Lower leg skin (tissue), 4 donors: ENCODE results near the gene SHISA8. TPM values are rescaled to one million over a fixed set of nuclear protein-coding genes. Genes with fewer than 3 reads are reported as not detected.

ENCODE experiments used
- DNase-seq, 2 donors: peaks; one replicate each; pipeline ENCODE4 v3.0.0-alpha.2; 2019; ENCODE audit warnings: low spot score in 2 of 2
- H3K4me3 ChIP-seq: fragments of 200-600 bp; sonication (generic); 2 replicates; pipeline ENCODE4 v1.5.1; 2017; ENCODE audit warnings: mild to moderate bottlenecking, low read depth; ENCODE audit not compliant: poor library complexity, severe bottlenecking
- POLR2A ChIP-seq, 2 donors: fragments of 450-650 bp; IDR thresholded peaks; one replicate each; pipeline ENCODE4 v1.6.1; 2016 to 2017; ENCODE audit warnings: antibody characterized with exemption in 2 of 2, mild to moderate bottlenecking in 1 of 2, moderate library complexity in 1 of 2
- WGBS, 2 donors: methylation state at CpG; one replicate each; pipeline ENCODE4 v1.1.5; 2018; 5-methylcytosine and 5-hydroxymethylcytosine counted together
- intact Hi-C: fragments of 100-400 bp; cut with DNase I; formaldehyde crosslinking; loops from one replicate; pipeline ENCODE4 v1.15.0; 2023; ENCODE audit warnings: low total_unique reads
- total RNA-seq, 4 donors: library from RNA; depleted of rRNA; stranded (reverse); fragments of >200 nt; gene quantifications; one replicate each; pipeline ENCODE4 v1.1.0, GENCODE V29; 2016
- TF ChIP-seq, protein P1 (sequence below), 3 donors: fragments of 450-650 bp; IDR thresholded peaks; one replicate each; pipeline ENCODE4 v1.5.1; 2016; ENCODE audit warnings: antibody characterized with exemption in 3 of 3, mild to moderate bottlenecking in 3 of 3, moderate library complexity in 2 of 3

Gene SHISA8
- total RNA-seq = 1 to 10 TPM in 2 of 4 donors, under 1 TPM in 2; 0.46 to 2.0 (median 1.0) TPM

DNA sequence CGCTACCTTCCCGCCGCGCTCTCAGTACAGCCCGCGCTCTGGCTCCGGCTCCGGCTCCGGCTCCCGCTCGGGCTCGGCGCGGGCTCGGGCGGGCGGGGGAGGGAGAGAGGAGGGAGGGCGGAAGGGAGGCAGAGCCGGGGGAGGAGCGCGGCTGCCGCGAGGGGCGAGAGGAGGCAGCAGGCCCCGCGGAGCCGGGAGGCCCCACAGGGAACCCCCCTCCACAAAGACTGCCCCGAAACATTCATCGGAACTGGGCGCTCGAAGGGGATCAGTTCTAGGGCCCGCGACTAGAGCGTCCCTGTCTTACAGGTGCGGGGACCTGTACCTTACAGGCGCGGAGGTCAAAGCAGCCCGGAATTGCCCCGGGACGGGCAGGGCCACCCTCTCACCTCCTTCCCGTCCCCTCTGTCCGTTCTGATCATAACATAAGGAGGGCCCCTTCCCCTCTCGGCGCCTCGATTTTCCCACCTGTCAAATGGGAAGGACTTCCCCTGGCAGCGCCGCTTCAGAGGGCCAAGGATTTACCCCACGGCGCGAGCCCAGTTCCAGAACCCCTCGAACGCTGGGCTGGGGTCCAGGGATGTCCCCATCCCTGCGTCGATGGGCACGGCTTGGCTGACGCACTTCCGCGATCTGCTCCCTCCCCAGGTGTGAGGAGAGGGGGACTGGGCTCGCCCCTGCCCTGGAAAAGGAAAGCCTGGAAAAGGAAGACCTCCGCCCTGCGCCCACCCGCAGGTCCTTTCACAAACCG is at the start of gene SHISA8:
Gene SHISA8 (minus strand): TSS at position 40 of the 751 bp plus-strand sequence. CDS start 407 bp downstream, outside the sequence.
- no peak for DNase-seq
- intact Hi-C loops = no loop called here
- TF ChIP-seq, protein P1, sequence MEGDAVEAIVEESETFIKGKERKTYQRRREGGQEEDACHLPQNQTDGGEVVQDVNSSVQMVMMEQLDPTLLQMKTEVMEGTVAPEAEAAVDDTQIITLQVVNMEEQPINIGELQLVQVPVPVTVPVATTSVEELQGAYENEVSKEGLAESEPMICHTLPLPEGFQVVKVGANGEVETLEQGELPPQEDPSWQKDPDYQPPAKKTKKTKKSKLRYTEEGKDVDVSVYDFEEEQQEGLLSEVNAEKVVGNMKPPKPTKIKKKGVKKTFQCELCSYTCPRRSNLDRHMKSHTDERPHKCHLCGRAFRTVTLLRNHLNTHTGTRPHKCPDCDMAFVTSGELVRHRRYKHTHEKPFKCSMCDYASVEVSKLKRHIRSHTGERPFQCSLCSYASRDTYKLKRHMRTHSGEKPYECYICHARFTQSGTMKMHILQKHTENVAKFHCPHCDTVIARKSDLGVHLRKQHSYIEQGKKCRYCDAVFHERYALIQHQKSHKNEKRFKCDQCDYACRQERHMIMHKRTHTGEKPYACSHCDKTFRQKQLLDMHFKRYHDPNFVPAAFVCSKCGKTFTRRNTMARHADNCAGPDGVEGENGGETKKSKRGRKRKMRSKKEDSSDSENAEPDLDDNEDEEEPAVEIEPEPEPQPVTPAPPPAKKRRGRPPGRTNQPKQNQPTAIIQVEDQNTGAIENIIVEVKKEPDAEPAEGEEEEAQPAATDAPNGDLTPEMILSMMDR (IDR thresholded peaks at IDR 0.05) = no peak
- no peak for TF ChIP-seq POLR2A (IDR thresholded peaks at IDR 0.05)
- 5 to 16% methylated on average over 42 to 49 of the region's 63 CpGs for WGBS, 2 donors
- no peak within 1 kb of the TSS for H3K4me3 ChIP-seq

DNA sequence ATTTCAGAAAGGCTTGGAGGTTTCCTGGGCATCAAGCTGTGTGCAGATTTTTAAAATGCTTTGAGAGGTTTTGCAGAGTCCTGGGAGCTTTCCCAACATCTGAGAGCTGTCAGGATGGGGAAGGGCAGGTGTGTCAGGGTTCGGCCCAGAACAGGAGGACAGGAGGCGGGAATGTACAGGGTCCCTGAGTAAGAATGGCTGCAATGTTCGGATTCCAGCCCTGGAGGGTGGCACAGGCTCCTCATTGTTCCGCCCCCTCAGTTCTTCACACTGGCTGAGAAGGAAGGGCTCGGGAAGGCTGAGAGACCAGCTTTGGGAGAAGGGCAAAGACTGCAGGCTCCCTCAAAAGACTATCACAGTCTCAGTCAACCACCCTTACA is 49.2 kb upstream of the SHISA8 start:
- DNase-seq = no peak
- 66 to 73% methylated on average over 5 of the region's 5 CpGs for WGBS, 2 donors
- intact Hi-C loops = loop anchor here (10.0 kb wide), 1 partner anchor 471 kb away; the partner anchor contains the start of gene NFAM1
- no peak for TF ChIP-seq POLR2A (IDR thresholded peaks at IDR 0.05)
- TF ChIP-seq, protein P1 (IDR thresholded peaks at IDR 0.05) = no peak
- no peak overlapping the region for H3K4me3 ChIP-seq

DNA sequence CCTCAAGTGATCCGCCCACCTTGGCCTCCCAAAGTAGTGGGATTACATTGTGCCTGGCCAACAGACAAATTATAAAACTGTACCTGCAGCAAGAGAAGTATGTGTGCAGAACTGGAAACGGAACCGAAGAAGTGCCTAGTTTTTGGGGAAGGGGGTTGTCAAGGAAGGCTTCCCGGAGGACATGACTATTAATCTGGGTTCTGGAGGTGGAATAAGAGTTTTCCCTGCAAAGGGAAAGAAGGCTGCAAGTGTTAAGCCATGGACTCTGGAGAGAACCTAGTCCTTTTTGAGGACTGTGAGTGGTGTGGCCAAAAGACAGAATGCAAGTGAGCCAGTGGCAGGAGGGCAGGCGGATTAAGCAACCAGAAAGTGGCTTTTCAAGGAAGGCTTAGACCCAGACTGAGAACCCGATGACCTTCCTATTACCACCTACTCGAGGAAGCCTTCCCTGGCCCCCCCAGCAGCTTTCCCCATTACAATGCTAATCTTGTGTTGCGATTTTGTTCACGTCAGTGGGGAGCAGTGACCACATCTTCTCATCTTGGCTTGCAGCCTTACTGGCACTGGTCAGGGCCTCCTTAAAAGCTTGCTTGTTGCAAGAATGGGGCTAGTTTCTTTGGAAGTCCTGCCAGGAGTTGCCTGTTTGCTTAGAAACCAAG is 48.7 kb upstream of the SHISA8 start:
- no peak overlapping the region for H3K4me3 ChIP-seq
- intact Hi-C loops = loop anchor here (10.0 kb wide), 1 partner anchor 471 kb away; the partner anchor contains the start of gene NFAM1
- DNase-seq = no peak
- TF ChIP-seq, protein P1 (IDR thresholded peaks at IDR 0.05) = no peak
- TF ChIP-seq POLR2A (IDR thresholded peaks at IDR 0.05) = no peak
- 70 to 73% methylated on average over 9 of the region's 9 CpGs for WGBS, 2 donors

DNA sequence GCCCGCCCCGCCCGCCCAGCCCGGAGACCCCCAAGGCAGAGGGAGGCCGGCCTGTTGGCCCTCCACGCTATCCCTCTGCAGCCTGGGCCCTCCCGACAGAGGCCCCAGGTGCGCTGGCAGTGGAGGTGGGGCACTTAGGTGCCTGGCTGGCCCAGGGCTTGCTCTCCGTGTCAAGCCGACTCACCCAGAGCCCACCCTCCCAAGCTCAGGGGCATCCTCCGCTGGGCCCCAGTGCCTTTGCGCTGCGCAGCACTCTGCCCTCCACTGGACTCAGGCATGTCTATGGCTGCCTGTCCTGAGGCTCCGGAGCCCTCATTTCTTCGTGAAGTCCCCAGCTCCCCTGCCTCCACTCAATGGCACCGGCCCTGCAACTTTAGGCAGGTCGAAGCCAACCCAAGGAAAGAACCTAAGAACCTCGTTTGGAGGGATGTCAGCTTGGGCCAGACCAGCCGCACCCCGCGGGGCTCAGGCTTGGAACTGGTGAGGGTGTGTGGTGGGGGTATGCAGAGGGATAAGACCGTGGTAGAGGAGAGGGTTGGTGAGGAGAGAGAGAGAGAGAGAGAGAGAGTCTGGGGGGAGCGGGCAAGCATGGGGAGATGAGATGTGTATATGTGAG is 43.2 kb upstream of the SHISA8 start:
- intact Hi-C loops = no loop called here
- DNase-seq = no peak
- TF ChIP-seq POLR2A (IDR thresholded peaks at IDR 0.05) = no peak
- TF ChIP-seq, protein P1 (IDR thresholded peaks at IDR 0.05) = no peak
- no peak overlapping the region for H3K4me3 ChIP-seq
- WGBS, 2 donors = 60 to 74% methylated on average over 15 to 19 of the region's 23 CpGs

DNA sequence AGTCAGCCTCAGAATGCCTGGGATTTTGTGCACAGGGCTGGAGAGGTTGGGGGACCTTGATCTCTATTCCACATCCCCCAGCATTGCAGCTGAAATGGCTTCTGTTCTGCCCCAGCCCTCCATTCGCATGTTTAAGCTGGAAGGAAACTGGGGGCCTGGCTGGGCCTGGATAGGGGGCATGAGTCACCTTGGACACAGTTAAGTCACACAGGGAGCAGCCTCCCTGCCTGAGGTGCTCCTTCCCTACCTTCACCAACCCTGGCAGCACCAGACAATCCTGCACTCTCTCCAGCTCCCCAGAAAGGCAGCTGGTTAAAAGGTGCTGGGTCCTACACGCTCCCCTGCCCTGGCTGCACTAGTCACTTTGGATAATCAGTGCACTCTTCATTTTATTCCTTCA is 37.8 kb upstream of the SHISA8 start:
- intact Hi-C loops = no loop called here
- TF ChIP-seq, protein P1 (IDR thresholded peaks at IDR 0.05) = no peak
- no peak for TF ChIP-seq POLR2A (IDR thresholded peaks at IDR 0.05)
- 94 to 100% methylated on average over 2 of the region's 2 CpGs for WGBS, 2 donors
- no peak overlapping the region for H3K4me3 ChIP-seq
- no peak for DNase-seq
